Measurements from ENCODE around the gene PPP1R12B.

DNA sequence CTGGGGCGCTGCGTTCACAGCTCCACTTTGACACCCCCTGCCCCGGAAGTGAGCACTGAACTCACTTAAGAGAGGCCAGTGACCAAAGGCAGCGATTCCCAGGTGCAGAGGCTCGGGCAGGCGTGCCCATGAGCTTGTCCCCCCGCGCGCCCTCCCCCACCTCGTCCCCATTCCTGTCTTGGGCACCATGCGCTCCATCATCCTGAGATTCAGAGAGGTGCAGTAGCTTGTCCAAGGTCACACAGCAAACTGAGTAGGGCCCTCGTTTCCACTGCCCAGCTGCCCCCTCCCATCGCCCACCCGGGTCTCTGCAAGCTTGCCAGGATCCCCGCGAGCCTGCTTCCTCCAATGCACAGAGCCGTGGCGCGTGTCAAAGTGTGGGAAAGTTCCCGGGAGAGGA lies 293.7 kb downstream of the PPP1R12B start:
- TF ChIP-seq ZNF621 (tag by site-specific recombination; IDR thresholded peaks at IDR 0.05) = no peak
- no peak for TF ChIP-seq CTCF (tag by site-specific recombination; IDR thresholded peaks at IDR 0.05)
- TF ChIP-seq ZNF692 (tag by site-specific recombination; IDR thresholded peaks at IDR 0.05) = no peak
- TF ChIP-seq, protein P1, sequence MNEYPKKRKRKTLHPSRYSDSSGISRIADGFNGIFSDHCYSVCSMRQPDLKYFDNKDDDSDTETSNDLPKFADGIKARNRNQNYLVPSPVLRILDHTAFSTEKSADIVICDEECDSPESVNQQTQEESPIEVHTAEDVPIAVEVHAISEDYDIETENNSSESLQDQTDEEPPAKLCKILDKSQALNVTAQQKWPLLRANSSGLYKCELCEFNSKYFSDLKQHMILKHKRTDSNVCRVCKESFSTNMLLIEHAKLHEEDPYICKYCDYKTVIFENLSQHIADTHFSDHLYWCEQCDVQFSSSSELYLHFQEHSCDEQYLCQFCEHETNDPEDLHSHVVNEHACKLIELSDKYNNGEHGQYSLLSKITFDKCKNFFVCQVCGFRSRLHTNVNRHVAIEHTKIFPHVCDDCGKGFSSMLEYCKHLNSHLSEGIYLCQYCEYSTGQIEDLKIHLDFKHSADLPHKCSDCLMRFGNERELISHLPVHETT (tag by site-specific recombination; IDR thresholded peaks at IDR 0.05) = no peak
- TF ChIP-seq SALL2 (tag by site-specific recombination; IDR thresholded peaks at IDR 0.05; ENCODE audit: borderline replicate concordance) = no peak
- TF ChIP-seq MZF1 (tag by site-specific recombination; IDR thresholded peaks at IDR 0.05; ENCODE audit: borderline replicate concordance) = no peak
